ENCODE data around the gene SHISAL2A.
A peak's percentile ranks its signal among the peaks of the same experiment; 100 is the strongest.

Gene SHISAL2A

DNA sequence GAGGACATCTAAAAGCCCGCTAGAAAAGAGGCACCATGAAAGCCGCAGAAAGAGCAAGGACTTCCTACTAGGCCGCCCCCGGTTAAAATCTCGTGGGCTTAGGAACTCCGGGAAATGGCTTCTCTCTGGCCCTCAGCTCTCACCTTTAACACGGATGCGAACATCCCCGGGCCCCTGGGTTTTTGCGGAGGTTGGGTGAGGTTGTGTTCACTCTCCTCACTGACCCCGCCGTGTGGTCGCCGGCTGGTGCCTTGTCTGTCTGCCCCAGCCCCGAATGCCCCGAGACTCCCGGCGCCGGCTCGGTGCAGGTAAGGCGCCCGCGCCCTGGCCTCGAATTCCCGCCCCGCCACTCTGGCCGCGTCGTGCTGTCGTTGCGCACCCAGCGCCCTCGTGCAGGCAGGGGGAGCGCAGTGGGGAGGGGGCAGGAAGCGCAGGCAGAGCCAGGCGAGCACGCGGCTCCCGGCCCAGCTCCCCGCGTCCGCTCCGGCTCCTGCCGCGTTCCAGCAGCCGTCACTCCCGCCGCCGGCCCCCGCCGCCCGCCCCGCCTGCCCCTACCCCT is at the start of gene SHISAL2A:
SHISAL2A (plus strand) TSS at position 437 of the 559 bp plus-strand sequence. CDS start 326 bp downstream, outside the sequence.
- DNase-seq = peak; percentile 28 to 78 (median 62)

DNA sequence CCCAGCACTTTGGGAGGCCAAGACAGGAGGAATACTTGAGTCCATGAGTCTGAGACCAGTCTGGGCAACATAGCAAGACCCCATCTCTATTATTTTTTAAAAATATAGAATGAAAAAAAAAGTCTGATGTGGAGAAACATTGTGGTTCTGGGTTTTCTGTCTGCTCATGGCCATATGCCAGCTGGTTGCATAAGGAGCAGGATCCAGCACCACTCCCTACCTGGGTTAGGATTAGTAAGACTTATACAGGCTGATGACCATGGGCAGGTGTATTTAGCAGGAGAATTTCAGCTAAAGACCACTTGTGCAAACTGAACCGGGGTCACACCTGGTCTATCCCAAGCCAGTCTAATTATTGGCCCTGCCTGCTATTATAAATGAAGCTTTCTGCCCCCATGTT is 47.5 kb upstream of the SHISAL2A start:
- no peak for DNase-seq

DNA sequence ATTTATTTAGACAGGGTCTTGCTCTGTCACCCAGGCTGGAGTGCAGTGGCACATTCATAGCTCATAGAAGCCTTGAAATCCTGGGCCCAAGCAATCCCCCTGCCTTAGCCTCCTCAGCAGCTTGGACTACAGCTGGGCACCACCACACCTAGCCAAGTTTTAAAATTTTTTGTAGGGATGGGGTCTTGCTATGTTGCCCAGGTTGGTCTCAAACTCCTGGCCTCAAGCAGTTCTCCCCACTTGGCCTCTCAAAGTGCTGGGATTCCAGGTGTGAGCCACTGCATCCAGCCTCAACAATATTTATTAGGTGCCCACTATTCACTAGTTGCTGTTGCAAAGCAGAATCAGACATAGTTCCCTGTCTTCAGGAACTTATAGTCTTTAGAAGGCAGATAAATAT is 44.9 kb upstream of the SHISAL2A start:
- no peak for DNase-seq

DNA sequence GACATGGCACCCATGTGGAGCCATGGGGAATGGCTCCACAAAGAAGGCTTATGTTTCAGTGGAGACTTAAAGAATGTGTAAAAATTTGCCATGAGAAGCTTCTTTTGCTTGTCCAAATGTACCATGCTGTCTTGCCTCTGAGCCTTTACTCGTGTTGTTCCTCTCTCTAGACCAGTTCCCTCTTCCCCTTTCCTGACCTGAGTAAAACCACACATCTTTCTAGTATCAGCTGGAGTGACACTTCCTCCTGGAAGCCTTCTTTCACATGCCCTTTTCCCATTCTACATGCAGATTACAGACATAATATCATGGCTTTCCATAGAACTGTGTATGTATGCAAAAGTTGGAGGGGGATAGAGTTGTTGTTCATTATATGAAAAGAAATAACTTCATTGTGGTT is 44.4 kb upstream of the SHISAL2A start:
- no peak for DNase-seq

DNA sequence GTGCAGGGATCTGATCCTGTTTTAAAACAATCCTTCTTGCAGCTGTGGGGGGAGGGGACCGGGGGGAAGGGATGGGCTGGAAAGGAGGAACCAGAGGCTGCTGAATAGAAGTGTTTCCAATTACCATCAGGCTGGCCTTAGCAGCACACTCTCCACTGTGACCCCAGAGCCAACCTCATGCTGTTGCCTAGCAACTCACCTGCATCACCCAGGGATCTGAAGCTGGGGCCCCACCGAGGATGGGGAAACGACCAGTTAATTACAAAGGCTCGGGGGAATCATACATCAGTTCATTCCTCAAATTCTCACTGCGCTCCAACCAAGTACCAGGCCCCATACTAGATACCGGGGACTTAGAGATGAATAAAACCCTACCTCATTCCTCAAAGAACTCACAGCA is 42.7 kb upstream of the SHISAL2A start:
- DNase-seq = no peak

DNA sequence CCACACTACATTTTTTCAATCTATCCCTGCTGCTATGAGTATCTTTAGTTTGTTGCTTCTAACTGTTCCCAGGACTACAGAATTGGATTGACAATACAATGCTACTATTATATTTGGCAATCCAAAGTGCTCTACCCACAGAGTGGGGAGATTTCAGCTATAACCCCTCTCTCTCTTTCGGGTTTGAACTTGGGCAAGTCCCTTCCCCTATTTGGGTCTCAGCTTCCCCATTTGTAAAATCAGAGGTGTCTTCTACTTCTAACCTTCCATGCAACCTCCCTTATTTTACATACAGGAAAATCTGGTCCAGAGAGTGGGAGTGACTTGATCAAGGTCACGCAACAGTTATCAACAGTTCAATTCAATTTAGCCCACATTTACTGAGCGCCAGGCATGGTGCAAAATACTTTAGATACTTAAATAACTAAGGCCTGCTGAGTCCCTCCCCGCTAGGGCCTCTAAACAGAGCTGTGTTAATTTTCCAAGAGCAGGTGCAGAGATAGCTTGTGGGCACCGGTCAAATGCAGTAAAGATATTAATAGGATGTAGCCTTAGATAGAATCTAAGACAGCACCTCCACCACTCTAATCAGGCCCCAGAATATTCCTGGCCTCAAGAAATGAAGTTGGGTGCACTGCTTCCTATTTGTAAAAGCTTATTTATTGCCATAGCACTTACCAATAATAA is 40.2 kb upstream of the SHISAL2A start:
- no peak for DNase-seq

DNA sequence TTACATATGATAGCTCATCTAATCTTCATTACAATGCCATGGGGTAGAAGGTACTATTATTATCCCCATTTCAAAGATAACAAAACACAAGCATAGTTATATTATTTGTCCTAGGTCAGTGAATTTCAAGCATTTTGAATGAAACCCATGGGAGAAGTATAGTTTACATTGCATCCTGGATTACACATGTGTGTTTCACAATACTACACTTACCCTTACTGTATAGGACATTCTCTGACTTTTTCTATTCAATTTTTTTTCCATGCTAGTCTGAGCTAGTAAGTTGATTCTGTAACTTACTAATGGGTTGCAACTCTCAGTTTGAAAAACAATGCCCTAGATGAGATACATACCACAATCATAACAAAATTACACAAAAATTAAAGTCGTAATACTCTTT is 39.5 kb upstream of the SHISAL2A start:
- DNase-seq = no peak

DNA sequence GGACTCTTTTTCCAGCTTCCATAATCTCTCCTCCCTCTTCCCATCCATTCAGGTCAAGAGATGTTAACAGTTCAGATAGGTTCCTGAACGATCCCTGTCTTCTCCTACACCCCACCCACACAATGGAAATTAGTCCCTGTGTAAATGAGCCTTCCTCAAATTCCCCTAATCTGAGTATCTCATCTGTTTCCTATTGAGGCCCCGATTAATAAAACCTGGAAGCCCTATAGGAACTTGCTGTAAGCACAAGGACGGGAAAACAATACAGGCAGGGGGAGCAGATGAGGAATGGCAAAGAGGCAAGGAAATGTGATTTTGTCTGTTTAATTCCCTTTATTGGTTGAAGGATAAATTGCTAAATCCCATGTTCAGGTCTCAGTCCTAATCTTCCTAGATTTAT is 37.9 kb upstream of the SHISAL2A start:
- no peak for DNase-seq

DNA sequence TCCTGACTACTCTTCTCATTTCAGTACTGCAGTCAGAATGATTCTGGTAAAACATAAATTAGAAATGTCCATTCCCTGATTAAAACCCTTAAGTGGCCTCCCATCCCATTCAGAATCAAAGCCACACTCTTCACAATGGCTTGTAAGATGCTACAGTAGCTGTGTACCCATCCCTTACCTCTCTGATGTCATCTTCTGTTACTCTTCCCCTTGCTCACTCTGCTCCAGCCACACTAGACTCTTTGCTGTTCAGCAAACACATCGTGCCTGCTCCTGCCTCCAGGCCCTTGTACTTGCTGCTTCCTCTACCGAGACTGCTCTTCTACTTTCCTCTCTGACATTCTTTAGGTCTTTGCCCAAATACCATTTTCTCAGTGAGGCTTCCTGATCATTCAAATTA is 35.1 kb upstream of the SHISAL2A start:
- DNase-seq = no peak

DNA sequence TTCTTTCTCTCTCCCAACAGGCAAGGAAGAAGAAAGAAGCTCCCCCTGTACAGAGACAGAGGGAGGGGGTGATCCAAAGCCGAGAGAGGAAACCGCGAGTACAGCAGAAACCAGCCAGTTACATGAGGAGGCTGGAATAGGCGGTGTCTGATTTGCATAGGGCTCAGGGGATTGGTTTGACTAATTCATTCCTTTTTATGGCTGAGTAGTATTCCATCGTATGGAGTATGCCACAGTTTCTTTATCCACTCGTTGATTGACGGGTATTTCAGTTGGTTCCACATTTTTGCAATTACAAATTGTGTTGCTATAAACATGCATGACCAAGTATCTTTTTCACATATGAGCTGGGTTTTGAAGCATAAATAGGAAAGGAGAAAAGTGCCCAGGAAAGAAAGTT is 34.2 kb upstream of the SHISAL2A start:
- DNase-seq = no peak

DNA sequence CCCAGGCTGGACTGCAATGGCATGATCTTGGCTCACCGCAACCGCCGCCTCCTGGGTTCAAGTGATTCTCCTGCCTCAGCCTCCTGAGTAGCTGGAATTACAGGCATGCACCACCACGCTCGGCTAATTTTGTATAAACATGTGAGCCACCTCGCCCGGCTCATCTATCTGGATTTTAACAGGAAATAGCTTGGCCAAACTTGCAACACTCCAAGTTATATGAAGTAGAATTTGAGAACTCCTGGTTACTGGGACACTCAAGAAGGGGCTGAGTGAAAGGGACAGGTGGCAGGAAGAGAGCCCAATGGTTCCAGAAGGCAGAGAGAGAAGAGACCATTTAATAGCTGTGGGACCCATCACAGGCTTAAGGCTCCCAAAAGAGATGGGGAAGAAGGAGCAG is 33.7 kb upstream of the SHISAL2A start:
- DNase-seq = no peak

DNA sequence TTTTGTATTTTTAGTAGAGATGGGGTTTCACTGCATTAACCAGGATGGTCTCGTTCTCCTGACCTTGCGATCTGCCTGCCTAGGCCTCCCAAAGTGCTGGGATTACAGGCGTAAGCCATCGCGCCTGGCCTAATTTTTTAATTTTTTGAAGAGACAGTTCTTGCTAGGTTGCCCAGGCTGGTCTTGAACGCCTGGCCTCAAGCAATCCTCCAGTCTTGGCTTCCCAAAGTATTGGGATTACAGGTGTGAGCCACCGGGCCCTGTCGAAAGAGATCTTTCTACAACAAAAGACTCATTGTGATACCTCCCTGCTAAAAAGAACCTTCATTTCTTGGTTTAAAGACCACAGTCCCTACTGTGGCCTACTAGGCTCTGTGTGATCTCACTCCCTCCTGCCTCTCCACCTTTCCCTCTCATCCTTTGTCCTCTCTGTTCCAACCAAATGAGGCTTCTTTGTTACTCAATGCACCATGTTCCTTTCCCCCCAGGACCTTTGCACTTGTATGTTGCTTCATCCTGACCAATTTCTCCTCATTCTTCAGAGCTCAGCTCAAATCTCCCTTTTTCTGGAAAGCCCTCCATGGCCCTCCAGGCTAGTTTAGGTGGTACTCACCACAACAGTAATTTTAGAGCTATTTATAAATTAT is 32.3 kb upstream of the SHISAL2A start:
- DNase-seq = no peak

DNA sequence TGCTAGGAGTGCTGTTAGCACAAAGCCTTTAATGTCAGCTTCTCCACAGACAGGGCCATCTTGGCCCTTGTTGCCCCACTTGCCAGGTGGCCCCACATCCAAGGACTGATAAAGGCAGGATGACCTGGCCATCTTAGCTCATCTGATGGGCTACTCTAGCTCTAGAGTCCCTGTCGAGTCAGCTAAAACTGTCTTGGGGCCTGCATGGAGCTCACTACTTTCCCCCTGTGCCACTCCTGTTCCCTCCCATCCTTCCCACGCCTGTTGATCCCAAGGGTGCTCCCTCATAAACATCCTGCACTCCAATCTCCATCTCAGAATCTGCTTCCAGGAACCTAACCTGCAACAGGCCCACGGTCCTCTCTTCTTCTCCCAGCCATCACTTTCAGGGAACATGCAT is 31.4 kb upstream of the SHISAL2A start:
- no peak for DNase-seq

DNA sequence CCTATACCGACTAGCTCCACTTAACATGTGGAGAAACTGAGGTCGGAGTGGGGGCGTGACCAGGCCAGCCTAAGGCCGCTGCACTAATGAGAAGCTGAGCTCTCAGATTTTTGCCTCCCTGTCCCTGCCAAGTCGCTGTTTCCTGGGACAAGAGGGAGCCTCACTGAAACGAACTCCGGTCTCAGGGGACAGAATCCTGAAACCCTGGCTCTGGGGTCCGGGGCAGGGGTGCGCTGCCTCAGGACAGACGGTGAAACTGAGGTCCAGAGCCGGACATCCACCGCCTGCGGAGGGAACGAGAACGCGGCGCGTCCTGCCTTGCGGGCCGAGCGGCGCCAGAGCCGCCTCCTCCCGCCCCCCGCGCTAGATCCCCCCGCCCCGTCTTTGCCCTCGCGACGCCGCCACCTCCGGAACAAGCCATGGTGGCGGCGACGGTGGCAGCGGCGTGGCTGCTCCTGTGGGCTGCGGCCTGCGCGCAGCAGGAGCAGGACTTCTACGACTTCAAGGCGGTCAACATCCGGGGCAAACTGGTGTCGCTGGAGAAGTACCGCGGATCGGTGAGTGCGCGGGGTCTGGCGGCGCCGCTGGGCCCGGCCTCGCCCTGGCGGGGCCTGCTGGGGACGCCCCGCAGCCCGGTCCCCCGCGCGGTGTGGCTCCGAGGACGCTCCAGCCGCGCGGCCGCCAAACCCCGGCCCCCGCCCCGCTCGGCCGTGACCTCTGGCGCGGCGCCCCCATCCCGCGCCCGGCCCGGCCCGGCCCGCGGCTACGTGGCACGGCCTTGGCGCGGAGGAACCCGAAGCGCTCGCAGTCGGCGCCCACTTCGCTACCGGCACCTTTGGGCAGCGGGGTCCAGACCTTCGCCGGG is 30.7 kb upstream of the SHISAL2A start, which contains the start of gene GPX7:
GPX7 (plus strand) TSS at position 381 of the 865 bp plus-strand sequence; CDS start at position 420, 39 bp downstream.
- DNase-seq = peak; percentile 37 to 71 (median 52)

DNA sequence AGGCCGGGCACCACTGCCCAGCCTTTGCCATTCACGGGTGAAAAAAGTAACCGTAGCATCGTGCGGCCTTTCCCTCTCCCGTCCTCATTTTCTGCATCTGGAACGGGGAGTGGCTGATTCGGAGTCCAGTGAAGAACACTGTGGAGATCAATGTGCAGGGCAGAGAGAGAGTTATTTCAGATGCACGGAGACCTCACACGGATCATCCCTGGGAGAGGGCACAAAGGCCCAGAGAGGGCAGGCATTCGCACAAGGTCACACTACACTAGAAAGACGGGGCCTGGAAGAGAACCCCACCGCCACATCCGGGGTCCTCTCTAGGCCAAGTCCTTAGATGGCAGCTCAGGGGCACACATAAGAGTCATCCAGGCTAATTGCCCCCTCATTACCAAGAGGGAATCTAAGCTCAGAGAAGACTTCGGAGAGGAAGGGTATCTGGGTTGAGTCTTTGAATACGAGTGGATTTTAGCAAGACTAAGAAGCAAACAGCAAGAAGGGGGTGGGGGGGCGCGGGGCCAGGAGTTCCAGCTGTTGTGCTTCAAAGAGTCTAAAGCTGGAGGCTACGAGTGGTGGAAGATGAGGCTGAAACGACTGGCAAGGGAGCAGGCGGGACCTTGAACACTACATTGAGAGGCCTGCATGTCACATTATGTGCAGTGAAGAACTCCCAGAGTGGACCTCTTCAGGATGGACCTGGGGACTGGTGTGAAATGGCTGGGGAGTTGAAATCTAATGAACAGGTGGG is 29.9 kb upstream of the SHISAL2A start:
- peak in 3 of 6 experiments; percentile 3 to 32 (median 18) for DNase-seq

DNA sequence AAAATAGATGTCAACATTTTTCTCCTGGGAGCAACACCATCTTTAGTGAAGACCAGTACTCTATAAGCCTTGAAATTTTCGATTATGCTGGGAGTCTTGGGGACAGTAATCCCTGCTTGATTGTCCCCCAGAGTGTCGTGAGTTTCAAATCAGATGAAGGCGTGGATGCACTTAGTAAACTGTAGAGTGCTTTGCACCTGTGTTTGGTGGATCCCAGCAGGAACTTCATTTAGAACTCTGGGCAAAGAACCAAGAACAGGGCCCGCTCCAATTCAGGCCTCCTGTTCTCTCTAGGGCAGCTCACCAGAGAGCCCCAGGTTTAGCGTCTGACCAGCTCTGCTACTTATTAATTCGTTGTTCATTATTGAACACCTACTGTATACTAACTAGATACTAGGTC is 29.3 kb upstream of the SHISAL2A start:
- peak in 1 of 6 experiments; percentile 19 for DNase-seq

DNA sequence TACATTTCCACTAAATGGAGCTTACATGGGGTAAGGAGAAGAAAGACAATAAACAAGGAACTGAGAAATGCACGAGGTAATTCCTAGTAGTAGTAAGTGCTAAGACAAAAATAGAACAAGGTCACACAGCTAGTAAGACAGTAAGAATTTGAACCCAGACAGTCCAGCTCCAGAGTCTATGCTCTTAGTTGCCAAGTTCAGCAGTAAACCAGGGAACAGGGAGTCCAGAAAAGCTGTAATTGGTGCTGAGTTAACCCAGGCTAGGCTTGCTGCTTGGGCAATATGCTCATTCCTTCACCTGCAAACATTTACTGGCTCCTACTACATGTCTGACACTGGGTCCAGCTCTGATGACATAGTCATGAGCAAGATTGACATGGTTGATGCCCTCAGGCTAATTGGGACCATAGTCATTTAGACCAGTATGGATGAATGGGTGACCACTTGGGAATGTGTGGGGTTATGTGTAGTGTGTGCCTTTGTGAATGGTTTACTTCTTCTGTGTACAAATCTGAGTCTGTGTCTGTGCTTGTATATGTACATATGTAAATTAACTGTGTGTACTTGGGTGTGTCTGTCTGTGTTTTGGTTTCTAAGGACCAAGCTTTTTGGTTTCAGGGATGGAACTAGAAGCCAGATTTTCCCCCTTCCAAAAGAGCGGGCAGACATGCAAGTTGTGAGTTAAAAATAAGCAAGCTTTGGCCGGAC is 28.8 kb upstream of the SHISAL2A start:
- no peak for DNase-seq

DNA sequence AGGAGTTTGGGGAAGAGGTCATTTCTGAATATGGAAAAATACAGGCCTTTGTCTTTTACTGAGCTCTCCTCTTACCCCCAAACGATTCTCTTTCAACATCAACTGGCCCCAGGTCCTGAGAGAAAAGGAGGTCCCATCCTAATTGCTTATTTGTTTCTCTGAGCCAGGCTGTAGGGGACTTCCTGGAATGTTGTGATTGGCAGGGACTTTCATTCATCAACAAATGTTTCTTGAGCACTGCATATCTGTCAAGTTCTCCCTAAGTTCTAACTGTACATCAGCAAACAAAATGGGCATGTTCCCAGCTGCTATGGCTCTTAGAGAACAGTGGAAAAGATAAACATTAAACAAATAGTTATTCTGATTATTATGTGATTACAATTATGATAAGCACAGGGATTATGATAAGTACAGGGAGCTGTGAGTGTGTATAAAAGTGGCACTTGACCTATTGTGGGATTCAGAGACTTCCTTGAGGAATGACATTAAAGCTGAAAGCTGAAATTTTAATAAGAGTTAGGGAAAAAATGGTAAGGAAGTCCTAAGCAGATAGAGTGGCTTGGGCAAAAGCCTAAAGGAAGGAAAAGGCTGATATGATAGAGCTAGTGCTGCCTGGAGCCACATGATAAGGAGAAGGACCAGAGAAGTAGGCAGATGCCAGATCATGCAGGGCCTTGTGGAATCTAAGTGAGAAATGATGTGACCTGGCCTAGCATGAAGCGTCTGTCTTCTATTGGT is 19.2 kb upstream of the SHISAL2A start:
- DNase-seq = no peak

DNA sequence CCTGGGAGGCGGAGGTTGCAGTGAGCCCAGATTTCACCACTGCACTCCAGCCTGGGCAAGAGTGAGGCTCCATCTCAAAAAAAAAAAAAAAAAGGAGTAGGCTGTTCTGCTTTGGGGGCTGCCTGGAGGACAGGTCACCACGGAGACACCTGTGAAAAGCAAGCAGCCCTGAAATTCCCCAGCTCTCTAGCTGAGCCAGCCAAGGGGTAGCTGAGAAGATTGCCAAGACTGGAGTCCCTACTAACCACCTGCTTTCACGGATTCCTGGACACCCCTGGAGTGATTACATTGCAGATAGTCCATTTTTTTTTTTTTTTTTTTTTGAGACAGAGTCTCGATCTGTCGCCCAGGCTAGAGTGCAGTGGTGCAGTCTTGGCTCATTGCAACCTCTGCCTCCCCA is 18.3 kb upstream of the SHISAL2A start:
- DNase-seq = no peak

DNA sequence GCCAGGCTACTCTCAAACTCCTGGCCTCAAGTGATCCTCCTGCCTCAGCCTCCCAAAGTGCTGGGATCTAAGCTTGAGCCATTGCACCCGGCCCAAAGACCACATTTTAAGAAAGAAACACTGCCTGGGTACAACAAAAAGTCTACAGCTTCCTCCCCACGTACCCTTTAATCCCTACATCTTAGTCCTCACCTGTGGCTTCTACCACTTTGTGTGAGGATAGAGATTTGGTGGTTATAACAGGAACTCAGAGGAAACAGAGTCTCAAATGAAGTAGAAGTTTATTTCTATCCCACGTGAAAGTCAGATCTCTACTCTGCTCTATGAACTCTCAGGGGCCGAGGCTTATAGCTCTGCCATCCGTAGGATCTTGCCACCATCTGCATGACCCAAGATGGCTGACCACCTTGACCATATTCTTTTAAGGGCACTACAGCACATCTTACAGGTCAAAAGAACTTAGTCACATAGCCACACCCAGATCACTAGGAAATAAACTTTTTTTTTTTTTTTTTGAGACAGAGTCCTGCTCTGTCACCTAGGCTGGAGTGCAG is 17.4 kb upstream of the SHISAL2A start:
- peak in 1 of 6 experiments; percentile 7 for DNase-seq

DNA sequence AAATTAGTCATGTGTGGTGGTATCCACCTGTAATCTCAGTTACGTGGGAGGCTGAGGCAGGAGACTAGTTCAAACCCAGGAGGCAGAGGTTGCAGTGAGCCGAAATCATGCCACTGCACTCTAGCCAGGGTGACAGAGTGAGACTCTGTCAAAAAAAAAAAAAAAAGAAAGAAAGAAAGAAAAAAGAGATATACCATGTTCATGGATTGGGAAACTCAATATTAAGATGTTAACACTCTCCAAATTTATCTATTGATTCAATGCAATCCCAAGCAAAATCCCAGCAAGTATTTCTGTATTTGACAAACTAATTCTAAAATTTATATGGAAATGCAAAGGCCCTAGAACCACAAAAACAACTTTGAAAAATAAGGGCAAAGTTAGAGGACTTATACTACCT is 11.0 kb upstream of the SHISAL2A start:
- DNase-seq = no peak

Data from stimulated activated naive CD4-positive, alpha-beta T cell (primary cell).